WTC11 (cell line): ENCODE results near the gene AGAP1. TPM values are rescaled to one million over a fixed set of nuclear protein-coding genes. Genes with fewer than 3 reads are reported as not detected.

Source experiments
- ATAC-seq: fragments of 200-7000 bp; cut with Tn5 transposase; 2 replicates; pipeline ENCODE4 v1.10.0; 2021; ENCODE audit warnings: mild to moderate bottlenecking, moderate library complexity
- CTCF ChIA-PET: fragments of 300-600 bp; sonication (Branson Sonifier 250); formaldehyde crosslinking; loops from one replicate; lab custom pipeline; 2021; ENCODE audit warnings: antibody characterized with exemption; lab: Charles Lee
- POLR2A ChIA-PET: fragments of 350-600 bp; sonication (Branson Sonifier 250); formaldehyde crosslinking; loops from one replicate; lab custom pipeline; 2021; ENCODE audit warnings: antibody characterized with exemption; lab: Charles Lee
- DNase-seq: peaks from one replicate; pipeline ENCODE4 v3.0.0; 2021; ENCODE audit warnings: low spot score
- H3K27ac Mint-ChIP-seq: 2 replicates; pipeline ENCODE4 v1.8.0; 2021; ENCODE audit warnings: mixed read lengths
- H3K27me3 Mint-ChIP-seq: 2 replicates; pipeline ENCODE4 v1.8.0; 2021; ENCODE audit warnings: low read depth, mild to moderate bottlenecking, moderate library complexity, mixed read lengths
- H3K36me3 Mint-ChIP-seq: 2 replicates; pipeline ENCODE4 v1.8.0; 2021; ENCODE audit warnings: mixed read lengths
- H3K4me1 Mint-ChIP-seq: 2 replicates; pipeline ENCODE4 v1.8.0; 2022; ENCODE audit warnings: mixed read lengths
- H3K4me3 Mint-ChIP-seq: 2 replicates; pipeline ENCODE4 v1.8.0; 2021; ENCODE audit warnings: mild to moderate bottlenecking, moderate library complexity, mixed read lengths
- H3K9me3 Mint-ChIP-seq: 2 replicates; pipeline ENCODE4 v1.8.0; 2021; ENCODE audit warnings: mixed read lengths
- EMX1 ChIP-seq: fragments of 250-450 bp; sonication (Bioruptor Pico); IDR thresholded peaks from 2 replicates; pipeline ENCODE4 v1.8.0; 2021; ENCODE audit warnings: mild to moderate bottlenecking
- ESRRA ChIP-seq: sonication (generic); formaldehyde crosslinking; IDR thresholded peaks from 2 replicates; pipeline ENCODE4 v1.8.1; 2022; ENCODE audit warnings: mild to moderate bottlenecking, missing genetic modification reagents, borderline replicate concordance
- IRF2 ChIP-seq: sonication (generic); formaldehyde crosslinking; IDR thresholded peaks from 2 replicates; pipeline ENCODE4 v1.8.0; 2022; ENCODE audit warnings: low read depth, missing genetic modification reagents, borderline replicate concordance
- KAT7 ChIP-seq: sonication (generic); formaldehyde crosslinking; IDR thresholded peaks from 2 replicates; pipeline ENCODE4 v1.8.1; 2023; ENCODE audit warnings: missing genetic modification reagents, mild to moderate bottlenecking, borderline replicate concordance
- PRRX2 ChIP-seq: fragments of 250-450 bp; sonication (Bioruptor Pico); IDR thresholded peaks from 2 replicates; pipeline ENCODE4 v1.8.0; 2021; ENCODE audit warnings: mild to moderate bottlenecking
- SOX15 ChIP-seq: fragments of 250-450 bp; sonication (Bioruptor Pico); IDR thresholded peaks from 2 replicates; pipeline ENCODE4 v1.9.0; 2021; ENCODE audit warnings: mild to moderate bottlenecking
- TP53 ChIP-seq: sonication (generic); formaldehyde crosslinking; IDR thresholded peaks from 2 replicates; pipeline ENCODE4 v1.8.1; 2023; ENCODE audit warnings: mild to moderate bottlenecking, missing genetic modification reagents
- ZNF317 ChIP-seq: sonication (generic); formaldehyde crosslinking; IDR thresholded peaks from 2 replicates; pipeline ENCODE4 v1.8.1; 2023; ENCODE audit warnings: low read depth, mild to moderate bottlenecking, moderate library complexity, missing genetic modification reagents, borderline replicate concordance
- ZNF396 ChIP-seq: fragments of 250-450 bp; sonication (Bioruptor Pico); IDR thresholded peaks from 2 replicates; pipeline ENCODE4 v1.8.0; 2021; ENCODE audit warnings: mild to moderate bottlenecking, moderate library complexity, borderline replicate concordance
- ZNF671 ChIP-seq: fragments of 250-450 bp; sonication (Bioruptor Pico); IDR thresholded peaks from 2 replicates; pipeline ENCODE4 v1.8.0; 2021; ENCODE audit warnings: mild to moderate bottlenecking
- total RNA-seq: library from RNA; stranded (reverse); gene quantifications from 3 replicates; pipeline ENCODE4 v1.2.3, GENCODE V29; 2021
- TF ChIP-seq, protein P1 (sequence below): fragments of 250-450 bp; sonication (Bioruptor Pico); conservative IDR thresholded peaks from 2 replicates; pipeline ENCODE4 v1.9.0; 2021; ENCODE audit warnings: mild to moderate bottlenecking
- TF ChIP-seq, protein P2 (sequence below): sonication (generic); formaldehyde crosslinking; IDR thresholded peaks from 2 replicates; pipeline ENCODE4 v1.8.1; 2022; ENCODE audit warnings: mild to moderate bottlenecking, moderate library complexity, missing genetic modification reagents
- TF ChIP-seq, protein P3 (sequence below): fragments of 250-450 bp; sonication (Bioruptor Pico); IDR thresholded peaks from 2 replicates; pipeline ENCODE4 v2.1.2; 2022; ENCODE audit warnings: mild to moderate bottlenecking, moderate library complexity
- TF ChIP-seq, protein P4 (sequence below): sonication (generic); formaldehyde crosslinking; IDR thresholded peaks from 2 replicates; pipeline ENCODE4 v1.8.1; 2022; ENCODE audit warnings: missing genetic modification reagents, borderline replicate concordance

Gene AGAP1
- total RNA-seq, 1 experiment from 2014 or later, result 49.3 TPM

DNA sequence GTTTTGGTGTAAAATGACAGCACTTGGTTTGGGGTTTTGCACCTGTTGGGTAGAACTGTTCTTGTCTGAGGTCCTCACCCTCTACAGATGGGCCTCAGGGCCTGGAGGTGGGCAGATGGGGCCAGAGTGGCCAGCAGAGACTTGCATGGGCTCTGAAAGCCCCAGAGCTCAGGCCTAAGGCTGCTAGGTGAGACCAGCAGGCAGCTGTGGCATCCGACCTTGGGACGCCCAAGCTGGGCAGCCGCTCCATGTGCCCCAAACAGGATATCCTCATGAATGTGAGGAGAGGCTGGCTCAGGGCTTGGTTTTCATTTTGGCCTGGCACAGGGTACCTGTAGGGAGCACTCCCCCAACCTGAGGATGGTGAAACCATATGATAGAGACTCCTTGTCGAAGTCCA is 636.1 kb downstream of the AGAP1 start (continued):
- TF ChIP-seq, protein P1, sequence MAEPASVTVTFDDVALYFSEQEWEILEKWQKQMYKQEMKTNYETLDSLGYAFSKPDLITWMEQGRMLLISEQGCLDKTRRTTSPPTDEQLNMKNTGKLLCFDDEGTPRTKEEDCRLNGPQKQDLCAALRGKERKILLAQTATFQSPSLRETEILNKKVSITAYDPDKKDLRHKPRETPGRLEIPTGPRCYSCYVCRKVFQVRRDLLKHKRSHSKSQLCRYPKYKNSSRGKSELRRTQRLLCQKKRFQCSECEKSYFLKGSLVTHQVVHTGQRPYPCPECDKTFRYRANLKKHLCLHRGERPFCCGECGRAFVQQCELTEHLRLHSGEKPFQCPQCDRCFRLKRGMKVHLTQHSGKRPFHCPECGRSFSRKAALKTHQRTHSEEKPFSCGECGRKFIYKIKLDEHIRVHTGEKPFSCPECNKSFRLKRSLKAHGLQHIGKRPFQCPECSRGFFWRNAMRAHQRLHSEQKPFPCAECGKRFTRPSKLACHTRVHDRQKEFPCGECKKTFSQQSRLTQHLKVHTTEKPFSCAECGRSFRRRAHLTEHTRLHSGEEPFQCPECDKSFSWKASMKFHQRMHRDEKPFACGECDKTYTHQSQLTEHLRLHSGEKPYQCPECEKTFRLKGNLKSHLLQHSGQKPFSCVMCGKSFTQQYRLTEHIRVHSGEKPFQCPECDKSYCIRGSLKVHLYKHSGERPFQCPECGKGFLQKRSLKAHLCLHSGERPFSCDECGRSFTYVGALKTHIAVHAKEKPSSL (CRISPR knock-in tag), result no peak
- TF ChIP-seq SOX15 (CRISPR knock-in tag) (no peak), PRRX2 (CRISPR knock-in tag) (no peak), ZNF317 (CRISPR knock-in tag) (no peak)

DNA sequence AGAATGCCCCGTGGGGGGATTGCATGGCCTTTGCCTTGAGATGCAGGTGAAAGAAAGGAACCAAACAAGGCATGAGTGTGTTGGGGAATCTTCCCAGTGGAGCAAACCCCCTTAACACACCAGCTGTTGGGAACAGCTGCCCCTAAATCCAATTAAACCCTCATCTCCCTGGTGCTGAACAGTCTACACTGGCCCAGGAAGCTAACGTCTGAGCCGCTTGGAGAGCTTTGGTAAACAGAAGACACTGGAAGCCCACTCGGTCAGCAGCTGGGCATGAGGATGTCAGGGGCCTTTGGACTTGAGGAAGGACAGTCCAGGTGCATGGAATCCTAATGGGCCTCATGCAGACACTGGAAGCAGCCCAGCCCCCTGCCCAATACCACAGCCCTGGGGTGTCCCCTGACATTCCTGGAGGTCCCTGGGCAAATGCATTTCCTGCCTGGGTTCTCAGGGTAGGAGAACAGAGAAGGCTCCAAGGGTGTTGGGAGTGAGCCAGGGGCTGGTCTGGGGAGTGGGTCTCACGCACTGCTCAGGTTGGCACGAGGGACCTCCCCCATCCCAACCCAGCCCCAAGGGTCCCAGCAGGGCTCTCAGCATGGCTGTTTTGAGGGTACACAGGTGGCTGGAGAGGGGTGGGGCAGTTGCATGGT is 636.6 kb downstream of the AGAP1 start:
- CTCF ChIA-PET, result interaction anchor here (1.1 to 1.3 kb wide), 2 partner anchors 12 to 47 kb away, joined by 5 to 6 read pairs; no protein-coding TSS in a partner anchor
- TF ChIP-seq EMX1 (CRISPR knock-in tag) (no peak), IRF2 (no peak), TP53 (CRISPR knock-in tag) (no peak), ZNF396 (CRISPR knock-in tag) (no peak), ZNF671 (CRISPR knock-in tag) (no peak), ESRRA (CRISPR knock-in tag) (no peak), KAT7 (CRISPR knock-in tag) (no peak)
- TF ChIP-seq, protein P2, sequence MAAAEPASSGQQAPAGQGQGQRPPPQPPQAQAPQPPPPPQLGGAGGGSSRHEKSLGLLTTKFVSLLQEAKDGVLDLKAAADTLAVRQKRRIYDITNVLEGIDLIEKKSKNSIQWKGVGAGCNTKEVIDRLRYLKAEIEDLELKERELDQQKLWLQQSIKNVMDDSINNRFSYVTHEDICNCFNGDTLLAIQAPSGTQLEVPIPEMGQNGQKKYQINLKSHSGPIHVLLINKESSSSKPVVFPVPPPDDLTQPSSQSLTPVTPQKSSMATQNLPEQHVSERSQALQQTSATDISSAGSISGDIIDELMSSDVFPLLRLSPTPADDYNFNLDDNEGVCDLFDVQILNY (CRISPR knock-in tag), result no peak
- TF ChIP-seq, protein P3, sequence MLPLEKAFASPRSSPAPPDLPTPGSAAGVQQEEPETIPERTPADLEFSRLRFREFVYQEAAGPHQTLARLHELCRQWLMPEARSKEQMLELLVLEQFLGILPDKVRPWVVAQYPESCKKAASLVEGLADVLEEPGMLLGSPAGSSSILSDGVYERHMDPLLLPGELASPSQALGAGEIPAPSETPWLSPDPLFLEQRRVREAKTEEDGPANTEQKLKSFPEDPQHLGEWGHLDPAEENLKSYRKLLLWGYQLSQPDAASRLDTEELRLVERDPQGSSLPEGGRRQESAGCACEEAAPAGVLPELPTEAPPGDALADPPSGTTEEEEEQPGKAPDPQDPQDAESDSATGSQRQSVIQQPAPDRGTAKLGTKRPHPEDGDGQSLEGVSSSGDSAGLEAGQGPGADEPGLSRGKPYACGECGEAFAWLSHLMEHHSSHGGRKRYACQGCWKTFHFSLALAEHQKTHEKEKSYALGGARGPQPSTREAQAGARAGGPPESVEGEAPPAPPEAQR (CRISPR knock-in tag), result no peak
- Mint-ChIP-seq H3K36me3 (peaks cover 3% of the 10 kb centered on the region; the same call in 1 of the 2 replicates), H3K27me3 (no peaks in the 10 kb centered on the region), H3K9me3 (no peaks in the 10 kb centered on the region), H3K4me1 (peaks cover 45% of the 10 kb centered on the region), H3K4me3 (no peak overlapping the region), H3K27ac (no peak overlapping the region)
- POLR2A ChIA-PET, result no interaction called here
- ATAC-seq, result peak; percentile 11; the same call in 1 of the 2 replicates
- DNase-seq, result no peak

DNA sequence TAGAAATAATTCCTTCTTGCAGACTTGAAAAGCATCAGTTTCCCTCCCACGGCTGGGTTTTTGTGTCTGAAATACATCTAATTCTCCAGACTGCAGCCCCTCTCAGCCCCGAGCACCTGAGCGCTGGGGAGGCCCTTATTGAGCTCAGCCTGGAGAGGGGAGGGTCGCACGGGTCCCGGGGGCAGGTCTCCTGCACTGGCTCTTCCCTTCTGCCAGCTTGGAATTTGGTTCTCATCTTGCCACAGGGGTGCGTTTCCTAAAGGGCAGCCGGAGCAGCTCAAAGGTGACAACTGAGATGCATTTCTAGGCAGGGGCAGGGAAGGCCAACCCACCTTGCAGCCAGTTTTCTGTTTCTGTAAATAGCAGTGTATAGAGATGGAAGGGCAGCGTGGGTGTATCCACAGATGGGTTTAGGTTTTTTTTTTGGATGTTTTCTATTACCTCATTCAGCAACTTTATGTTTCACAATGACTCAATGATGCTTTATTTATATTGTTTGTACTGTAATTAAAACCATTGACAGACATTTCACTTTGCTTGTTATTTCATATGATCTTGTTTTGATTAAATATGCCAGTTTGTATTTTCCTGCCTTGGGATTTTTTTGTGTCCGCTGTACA is 637.3 kb downstream of the AGAP1 start:
- no peaks in the 10 kb centered on the region for H3K9me3 Mint-ChIP-seq
- no peak overlapping the region for H3K27ac Mint-ChIP-seq
- H3K36me3 Mint-ChIP-seq, result peaks cover 3% of the 10 kb centered on the region; the same call in 1 of the 2 replicates
- no peaks in the 10 kb centered on the region for H3K27me3 Mint-ChIP-seq
- ATAC-seq, result no peak
- H3K4me1 Mint-ChIP-seq, result peaks cover 49% of the 10 kb centered on the region
- POLR2A ChIA-PET, result no interaction called here
- H3K4me3 Mint-ChIP-seq, result no peak overlapping the region
- TF ChIP-seq, protein P4, sequence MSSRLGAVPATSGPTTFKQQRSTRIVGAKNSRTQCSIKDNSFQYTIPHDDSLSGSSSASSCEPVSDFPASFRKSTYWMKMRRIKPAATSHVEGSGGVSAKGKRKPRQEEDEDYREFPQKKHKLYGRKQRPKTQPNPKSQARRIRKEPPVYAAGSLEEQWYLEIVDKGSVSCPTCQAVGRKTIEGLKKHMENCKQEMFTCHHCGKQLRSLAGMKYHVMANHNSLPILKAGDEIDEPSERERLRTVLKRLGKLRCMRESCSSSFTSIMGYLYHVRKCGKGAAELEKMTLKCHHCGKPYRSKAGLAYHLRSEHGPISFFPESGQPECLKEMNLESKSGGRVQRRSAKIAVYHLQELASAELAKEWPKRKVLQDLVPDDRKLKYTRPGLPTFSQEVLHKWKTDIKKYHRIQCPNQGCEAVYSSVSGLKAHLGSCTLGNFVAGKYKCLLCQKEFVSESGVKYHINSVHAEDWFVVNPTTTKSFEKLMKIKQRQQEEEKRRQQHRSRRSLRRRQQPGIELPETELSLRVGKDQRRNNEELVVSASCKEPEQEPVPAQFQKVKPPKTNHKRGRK, result no peak
- TF ChIP-seq, all 79 proteins: peak for 0
- CTCF ChIA-PET, result interaction anchor here (1.1 to 1.3 kb wide), 2 partner anchors 12 to 47 kb away, joined by 5 to 6 read pairs; no protein-coding TSS in a partner anchor
- DNase-seq, result no peak
